Calu3 (cell line): ENCODE data around the gene SECISBP2L. TPM values are rescaled to one million over a fixed set of nuclear protein-coding genes. Genes with fewer than 3 reads are reported as not detected.

Experiments used
- BruUV-seq: library from RNA; stranded (reverse); fragments of 400-500 nt; replicated peaks from 2 replicates; lab custom pipeline; 2021; lab: Mats Ljungman, UMichigan
- CTCF ChIA-PET: fragments of 300-600 bp; sonication (Branson Sonifier 250); formaldehyde crosslinking; loops from one replicate; lab custom pipeline; 2022; ENCODE audit warnings: antibody characterized with exemption; lab: Charles Lee
- DNase-seq: peaks from one replicate; pipeline ENCODE4 v3.0.0; 2022
- H3K27ac Mint-ChIP-seq: one replicate; pipeline ENCODE4 v1.8.0; 2022; ENCODE audit warnings: mixed read lengths; ENCODE audit not compliant: unreplicated experiment
- H3K27me3 Mint-ChIP-seq: one replicate; pipeline ENCODE4 v1.8.0; 2022; ENCODE audit warnings: mixed read lengths; ENCODE audit not compliant: unreplicated experiment
- H3K36me3 Mint-ChIP-seq: one replicate; pipeline ENCODE4 v1.8.0; 2022; ENCODE audit warnings: mild to moderate bottlenecking, moderate library complexity, mixed read lengths; ENCODE audit not compliant: insufficient read depth, unreplicated experiment
- H3K4me1 Mint-ChIP-seq: one replicate; pipeline ENCODE4 v1.8.0; 2022; ENCODE audit warnings: mild to moderate bottlenecking, low read depth, mixed read lengths; ENCODE audit not compliant: unreplicated experiment
- H3K4me3 Mint-ChIP-seq: one replicate; pipeline ENCODE4 v1.8.0; 2022; ENCODE audit warnings: mild to moderate bottlenecking, low read depth, moderate library complexity, mixed read lengths; ENCODE audit not compliant: unreplicated experiment
- H3K9me3 Mint-ChIP-seq: one replicate; pipeline ENCODE4 v1.8.0; 2022; ENCODE audit warnings: low read depth, mixed read lengths; ENCODE audit not compliant: unreplicated experiment
- intact Hi-C: fragments of 100-400 bp; cut with micrococcal nuclease; formaldehyde crosslinking; loops from one replicate; pipeline ENCODE4 v1.10.0; 2022; ENCODE audit not compliant: unreplicated experiment
- total RNA-seq: library from RNA; stranded (reverse); gene quantifications from 2 replicates; pipeline ENCODE4 v1.2.3, GENCODE V29; 2022
- TF ChIP-seq, protein P1 (sequence below): fragments of 200-600 bp; IDR thresholded peaks from one replicate; pipeline ENCODE4 v1.8.0; 2022; ENCODE audit warnings: antibody characterized with exemption; ENCODE audit not compliant: unreplicated experiment

SECISBP2L gene
- total RNA-seq, 1 experiment from 2014 or later = 32.6 TPM

- intact Hi-C loops = loop anchor here (10.0 kb wide), 2 partner anchors 171 to 381 kb away; partner anchors contain the start of gene FGF7
- Mint-ChIP-seq H3K4me3 (peak overlapping the region; percentile 94), H3K9me3 (no peaks in the 10 kb centered on the region), H3K36me3 (peaks cover 18% of the 10 kb centered on the region), H3K27me3 (no peaks in the 10 kb centered on the region), H3K4me1 (no peaks in the 10 kb centered on the region), H3K27ac (no peak overlapping the region)
- CTCF ChIA-PET = no interaction called here
- no peak for DNase-seq
- TF ChIP-seq, protein P1, sequence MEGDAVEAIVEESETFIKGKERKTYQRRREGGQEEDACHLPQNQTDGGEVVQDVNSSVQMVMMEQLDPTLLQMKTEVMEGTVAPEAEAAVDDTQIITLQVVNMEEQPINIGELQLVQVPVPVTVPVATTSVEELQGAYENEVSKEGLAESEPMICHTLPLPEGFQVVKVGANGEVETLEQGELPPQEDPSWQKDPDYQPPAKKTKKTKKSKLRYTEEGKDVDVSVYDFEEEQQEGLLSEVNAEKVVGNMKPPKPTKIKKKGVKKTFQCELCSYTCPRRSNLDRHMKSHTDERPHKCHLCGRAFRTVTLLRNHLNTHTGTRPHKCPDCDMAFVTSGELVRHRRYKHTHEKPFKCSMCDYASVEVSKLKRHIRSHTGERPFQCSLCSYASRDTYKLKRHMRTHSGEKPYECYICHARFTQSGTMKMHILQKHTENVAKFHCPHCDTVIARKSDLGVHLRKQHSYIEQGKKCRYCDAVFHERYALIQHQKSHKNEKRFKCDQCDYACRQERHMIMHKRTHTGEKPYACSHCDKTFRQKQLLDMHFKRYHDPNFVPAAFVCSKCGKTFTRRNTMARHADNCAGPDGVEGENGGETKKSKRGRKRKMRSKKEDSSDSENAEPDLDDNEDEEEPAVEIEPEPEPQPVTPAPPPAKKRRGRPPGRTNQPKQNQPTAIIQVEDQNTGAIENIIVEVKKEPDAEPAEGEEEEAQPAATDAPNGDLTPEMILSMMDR = no peak
- no TSS peak for BruUV-seq
Observed at GRCh38 chr15:49044002-49044401, 2.2 kb downstream of the SECISBP2L start.

GRCh38 chr15:49042165-49042564 lies 4.1 kb downstream of the SECISBP2L start:
- DNase-seq = no peak
- no TSS peak for BruUV-seq
- Mint-ChIP-seq H3K4me1 (no peaks in the 10 kb centered on the region), H3K9me3 (no peaks in the 10 kb centered on the region), H3K27me3 (no peaks in the 10 kb centered on the region), H3K4me3 (no peak overlapping the region), H3K36me3 (peaks cover 18% of the 10 kb centered on the region), H3K27ac (no peak overlapping the region)
- CTCF ChIA-PET = no interaction called here
- intact Hi-C loops = loop anchor here (10.0 kb wide), 2 partner anchors 173 to 383 kb away; partner anchors contain the start of gene FGF7
- TF ChIP-seq, protein P1 = no peak

- TF ChIP-seq, protein P1 = no peak
- H3K4me1 Mint-ChIP-seq = no peaks in the 10 kb centered on the region
- H3K27me3 Mint-ChIP-seq = no peaks in the 10 kb centered on the region
- H3K27ac Mint-ChIP-seq = no peak overlapping the region
- intact Hi-C loops = loop anchor here (10.0 kb wide), 2 partner anchors 173 to 383 kb away; partner anchors contain the start of gene FGF7
- H3K4me3 Mint-ChIP-seq = no peak overlapping the region
- H3K36me3 Mint-ChIP-seq = peaks cover 14% of the 10 kb centered on the region
- BruUV-seq = no TSS peak
- CTCF ChIA-PET = no interaction called here
- DNase-seq = no peak
- no peaks in the 10 kb centered on the region for H3K9me3 Mint-ChIP-seq
Observed at GRCh38 chr15:49041426-49041825, 4.8 kb downstream of the SECISBP2L start.

GRCh38 chr15:49040151-49040550 lies 6.1 kb downstream of the SECISBP2L start:
- no peaks in the 10 kb centered on the region for H3K9me3 Mint-ChIP-seq
- H3K27ac Mint-ChIP-seq = no peak overlapping the region
- CTCF ChIA-PET = interaction anchor here (1.3 kb wide), 1 partner anchor 162 kb away, joined by 3 read pairs; the partner anchor contains the start of gene EID1
- H3K4me3 Mint-ChIP-seq = no peak overlapping the region
- no peak for DNase-seq
- intact Hi-C loops = loop anchor here (10.0 kb wide), 2 partner anchors 175 to 385 kb away; partner anchors contain the start of gene FGF7
- peaks cover 2% of the 10 kb centered on the region for H3K36me3 Mint-ChIP-seq
- H3K27me3 Mint-ChIP-seq = no peaks in the 10 kb centered on the region
- TF ChIP-seq, protein P1 = no peak
- no peaks in the 10 kb centered on the region for H3K4me1 Mint-ChIP-seq
- no TSS peak for BruUV-seq
